Heart right ventricle (tissue), 16 donors: ENCODE results near the gene SFXN3. TPM values are rescaled to one million over a fixed set of nuclear protein-coding genes. Genes with fewer than 3 reads are reported as not detected.
A peak's percentile ranks its signal among the peaks of the same experiment; 100 is the strongest.

Experiments
- ATAC-seq, 8 donors: fragments of 200-7000 bp; cut with Tn5 transposase; one replicate each; pipeline ENCODE4 v1.9.1; 2020; ENCODE audit warnings: mild to moderate bottlenecking in 8 of 8, moderate library complexity in 8 of 8, moderate number of reproducible peaks in 1 of 8
- DNase-seq, 2 donors: peaks; one replicate each; pipeline ENCODE4 v3.0.0-alpha.2; 2020
- H3K27ac ChIP-seq, 10 donors: fragments of 200-600 bp; sonication (generic) in 2 of 10; one replicate each; pipeline versions ENCODE4 v1.5.0 to v1.8.0; 2020 to 2022; ENCODE audit warnings: mild to moderate bottlenecking in 3 of 10
- H3K27me3 ChIP-seq, 7 donors: fragments of 200-600 bp; one replicate each; pipeline ENCODE4 v1.8.0; 2021 to 2022; ENCODE audit warnings: mild to moderate bottlenecking in 2 of 7
- H3K36me3 ChIP-seq, 9 donors: fragments of 200-600 bp; sonication (generic) in 1 of 9; one replicate each; pipeline versions ENCODE4 v1.5.0 to v1.8.0; 2020 to 2022; ENCODE audit warnings: mild to moderate bottlenecking in 2 of 9
- H3K4me1 ChIP-seq, 9 donors: fragments of 200-600 bp; sonication (generic) in 1 of 9; one replicate each; pipeline versions ENCODE4 v1.5.0 to v1.8.0; 2020 to 2022; ENCODE audit warnings: mild to moderate bottlenecking in 4 of 9
- H3K4me3 ChIP-seq, 10 donors: fragments of 200-600 bp; sonication (generic) in 2 of 10; one replicate each; pipeline versions ENCODE4 v1.5.0 to v1.8.0; 2020 to 2022; ENCODE audit warnings: mild to moderate bottlenecking in 7 of 10, moderate library complexity in 2 of 10
- H3K9me3 ChIP-seq, 11 donors: fragments of 200-600 bp in 10 of 11; sonication (generic) in 2 of 11; one replicate each; pipeline versions ENCODE4 v1.5.0 to v1.8.0; 2013 to 2022; ENCODE audit warnings: mild to moderate bottlenecking in 2 of 11, control low read depth in 1 of 11, moderate library complexity in 1 of 11
- CTCF ChIP-seq, 9 donors: fragments of 200-600 bp; sonication (generic) in 2 of 9; IDR thresholded peaks; one replicate each; pipeline versions ENCODE4 v1.5.0 to v1.8.0; 2021 to 2022; ENCODE audit warnings: antibody characterized with exemption in 9 of 9, mild to moderate bottlenecking in 5 of 9, moderate library complexity in 1 of 9
- WGBS, 2 donors: extraction: QIAGEN DNeasy Blood & Tissue Kit; methylation state at CpG; one replicate each; pipeline ENCODE4 v1.1.7; 2013; ENCODE audit warnings: inconsistent platforms in 1 of 2; 5-methylcytosine and 5-hydroxymethylcytosine counted together
- intact Hi-C, 10 donors: fragments of 100-400 bp; cut with DNase I; formaldehyde crosslinking; loops; one replicate each; pipeline versions ENCODE4 v1.11.1 to v1.14.2; 2022
- polyA plus RNA-seq, 2 donors: library from polyadenylated mRNA; stranded (reverse); fragments of 200-250 nt; gene quantifications; one replicate each; pipeline ENCODE4 v1.2.3, GENCODE V29; 2013
- total RNA-seq, 10 donors: library from RNA; stranded (reverse); fragmentation: NEBNext Ultra II Directional in 3 of 10; extraction: Animal tissue kit (Norgen Biotek cat#: 25700) in 3 of 10; gene quantifications; one replicate each; pipeline versions ENCODE4 v1.2.1 to v1.2.4, GENCODE V29; 2021 to 2023
- donor health status: Arrhythmogenic right ventricular cardiomyopathy.
- donor health status: ischemic (EF 13 %, LVEDD 7.1; RV severe dilation, severe dysfunction).
- donor health status: healthy with polysubstance abuse.
- donor health status: DM: no; HTN: yes; CAD: no.
- donor health status: DM: no; HTN: no; CAD: no.
- donor health status: ischemic (EF 25% LVEDD 6.9; RV normal size, moderate dysfunction).
- donor health status: ischemic (EF 25% LVEDD 5.7; RV mildly dilated, moderate dysfunction).
- donor health status: healthy.
- donor health status: DM: yes; HTN: yes; CAD: no.
- donor health status: Ischemic cardiomyopathy.
- donor health status: ischemic (EF 35%, LVEDD 5.7; RV mildly dilated, moderate dysfunction).
- donor health status: nonischemic (EF 11% LVEDD 7.7; RV severe dilation, severe dysfunction).
- donor health status: DM: yes; HTN: yes; CAD: no.
- donor health status: PGD.
- donor health status: ischemic (EF 29% LVEDD 5.4; RV normal size, mild dysfunction).
- donor health status: nonischemic (EF 23%, LVEDD 6.1; RV moderate dilation, normal function).

SFXN3 gene
- total and polyA plus RNA-seq, 12 donors = 8.4 to 25.7 (median 15.4) TPM

- peak overlapping the region in 9 of 10 donors; percentile 32 to 70 (median 45) for H3K27ac ChIP-seq
- peaks cover 9 to 57% (median 34%) of the 10 kb centered on the region in 9 donors for H3K4me1 ChIP-seq
- intact Hi-C loops = loop anchor here in 5 of 10 donors (2.0 kb wide), 3 partner anchors 13 to 17 kb away; partner anchors contain the start of gene LZTS2 (in 2 of the 5)
- no peak overlapping the region for H3K4me3 ChIP-seq
- peak in 1 of 8 donors; percentile 2 for ATAC-seq
- peaks cover 0 to 8% (median 6%) of the 10 kb centered on the region in 7 donors for H3K27me3 ChIP-seq
- WGBS, 2 donors = 51 to 55% methylated on average over 22 of the region's 22 CpGs
- H3K9me3 ChIP-seq = no peaks in the 10 kb centered on the region
- peak in 6 of 9 donors; percentile 7 to 32 (median 19) for TF ChIP-seq CTCF (IDR thresholded peaks at IDR 0.05)
- H3K36me3 ChIP-seq = peaks cover 0 to 9% (median 2%) of the 10 kb centered on the region in 9 donors
- no peak for DNase-seq
These were observed 19.3 kb upstream of the SFXN3 start for GRCh38 chr10:101011517-101012423.

GRCh38 chr10:101012525-101013364 is 18.3 kb upstream of the SFXN3 start:
- 14 to 18% methylated on average over 14 of the region's 14 CpGs for WGBS, 2 donors

DNA sequence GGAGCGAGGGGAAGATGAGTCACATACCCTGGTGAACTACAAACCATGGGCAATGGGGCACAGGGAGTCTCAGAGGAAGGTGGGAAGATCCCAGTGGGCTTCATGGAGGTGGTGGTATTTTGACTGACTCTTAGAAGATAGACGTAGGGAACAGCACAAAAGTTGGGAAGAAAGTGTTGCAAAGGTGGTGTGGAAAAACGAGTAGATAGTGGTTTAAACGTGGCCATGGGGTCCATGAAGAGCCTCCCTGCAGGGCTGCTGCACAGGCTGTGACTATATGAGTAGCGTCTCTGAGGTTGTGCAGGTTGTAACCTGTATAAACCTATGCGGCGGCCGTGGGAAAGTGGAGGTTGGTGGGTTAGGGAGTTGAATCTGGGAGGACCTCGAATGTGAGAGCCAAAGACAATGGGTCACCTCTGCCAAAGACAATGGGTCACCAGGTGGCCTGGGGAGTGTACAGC is 17.6 kb upstream of the SFXN3 start:
- Histone ChIP-seq H3K9me3 (no peaks in the 10 kb centered on the region), H3K27ac (peak overlapping the region in 7 of 10 donors; percentile 32 to 60 (median 44)), H3K36me3 (no peaks in the 10 kb centered on the region), H3K4me1 (peaks cover 7 to 47% (median 23%) of the 10 kb centered on the region in 9 donors), H3K4me3 (no peak overlapping the region), H3K27me3 (peaks cover 0 to 21% (median 16%) of the 10 kb centered on the region in 7 donors)
- intact Hi-C loops = loop anchor here in 8 of 10 donors (1.0 to 2.0 kb wide), 6 partner anchors 15 to 19 kb away; partner anchors contain the start of gene LZTS2 (in 2 of the 8)
- no peak for ATAC-seq
- DNase-seq = no peak
- WGBS, 2 donors = 53 to 59% methylated on average over 9 of the region's 9 CpGs
- no peak for TF ChIP-seq CTCF (IDR thresholded peaks at IDR 0.05)

More at GRCh38 chr10:101012525-101013364, 18.3 kb upstream of the SFXN3 start:
- Histone ChIP-seq H3K27me3 (peaks cover 0 to 15% (median 12%) of the 10 kb centered on the region in 7 donors), H3K36me3 (no peaks in the 10 kb centered on the region), H3K4me1 (peaks cover 9 to 47% (median 27%) of the 10 kb centered on the region in 9 donors), H3K9me3 (no peaks in the 10 kb centered on the region), H3K4me3 (peak overlapping the region in 1 of 10 donors; percentile 14), H3K27ac (peak overlapping the region in 9 of 10 donors; percentile 32 to 70 (median 45))
- ATAC-seq (peak; percentile 84 to 94 (median 90)), DNase-seq (peak; percentile 89 to 93)
- intact Hi-C loops = loop anchor here in 8 of 10 donors (1.0 to 2.0 kb wide), 6 partner anchors 14 to 18 kb away; partner anchors contain the start of gene LZTS2 (in 2 of the 8)
- TF ChIP-seq CTCF (IDR thresholded peaks at IDR 0.05) = peak; percentile 90 to 97 (median 92)
